ENCODE data around the gene LFNG. TPM values are rescaled to one million over a fixed set of nuclear protein-coding genes. Genes with fewer than 3 reads are reported as not detected.

Gene LFNG
- total RNA-seq, 1 donor = 10.8 TPM

GRCh38 chr7:2517026-2517425 is 2.5 kb upstream of the LFNG start:
- no peak for TF ChIP-seq CTCF (IDR thresholded peaks at IDR 0.05; ENCODE audit: insufficient read depth, low read depth, low read length)
- H3K4me3 ChIP-seq (ENCODE audit: low read depth, low read length) = no peak overlapping the region
- peak; percentile 64 for DNase-seq (ENCODE audit: low read depth)

GRCh38 chr7:2517678-2518507 is 1.7 kb upstream of the LFNG start:
- no peak for TF ChIP-seq CTCF (IDR thresholded peaks at IDR 0.05; ENCODE audit: insufficient read depth, low read depth, low read length)
- H3K4me3 ChIP-seq (ENCODE audit: low read depth, low read length) = no peak overlapping the region
- DNase-seq (ENCODE audit: low read depth) = no peak

DNA sequence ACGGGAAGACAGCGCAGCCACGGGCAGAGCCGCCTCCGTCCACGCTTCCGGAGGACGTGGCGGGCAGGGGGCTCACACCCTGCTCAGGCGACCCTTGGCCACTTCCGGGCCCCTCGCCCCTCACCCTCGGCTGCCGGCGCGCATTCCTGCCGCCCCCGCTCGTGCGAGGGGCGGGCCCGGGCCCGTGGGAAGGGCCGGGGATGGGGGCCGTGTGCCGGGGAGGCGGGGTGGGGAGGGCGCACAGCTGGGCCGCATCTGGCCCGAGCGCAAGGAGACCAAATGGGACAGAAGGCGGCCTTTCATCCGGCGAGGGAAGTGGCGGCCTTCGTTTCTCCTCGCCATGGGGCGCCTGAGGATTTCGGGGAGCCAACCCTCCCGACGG is 846 bp upstream of the LFNG start:
- no peak for DNase-seq (ENCODE audit: low read depth)
- TF ChIP-seq CTCF (IDR thresholded peaks at IDR 0.05; ENCODE audit: insufficient read depth, low read depth, low read length) = no peak
- H3K4me3 ChIP-seq (ENCODE audit: low read depth, low read length) = peak overlapping the region; percentile 51

- TF ChIP-seq CTCF (IDR thresholded peaks at IDR 0.05; ENCODE audit: insufficient read depth, low read depth, low read length) = no peak
- no peak for DNase-seq (ENCODE audit: low read depth)
- H3K4me3 ChIP-seq (ENCODE audit: low read depth, low read length) = peak overlapping the region; percentile 32
These were observed 672 bp downstream of the LFNG start for GRCh38 chr7:2520131-2520760.

- peak overlapping the region; percentile 32 for H3K4me3 ChIP-seq (ENCODE audit: low read depth, low read length)
- no peak for TF ChIP-seq CTCF (IDR thresholded peaks at IDR 0.05; ENCODE audit: insufficient read depth, low read depth, low read length)
- DNase-seq (ENCODE audit: low read depth) = no peak
These were observed 1.3 kb downstream of the LFNG start for GRCh38 chr7:2520761-2521290.

DNA sequence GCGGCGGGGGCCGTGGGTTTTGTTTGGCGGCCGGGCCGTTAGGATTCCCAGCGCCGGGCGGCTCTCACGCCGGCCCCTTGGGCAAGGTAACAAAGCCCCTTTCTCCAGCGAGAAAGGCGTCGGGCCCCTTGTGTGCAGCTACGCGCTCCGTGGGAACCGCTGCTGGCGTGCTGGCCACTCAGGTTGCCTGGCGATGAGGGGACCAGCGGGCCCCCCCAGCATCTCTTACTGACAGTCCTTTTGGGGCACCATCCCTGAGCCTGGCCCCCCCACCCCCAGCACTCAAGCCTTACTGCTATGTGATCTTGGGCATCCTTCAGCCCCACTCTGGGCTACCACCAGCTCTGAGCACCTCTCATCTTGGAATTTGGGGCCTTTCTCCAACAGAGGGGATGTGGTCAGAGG is 1.8 kb downstream of the LFNG start:
- no peak for TF ChIP-seq CTCF (IDR thresholded peaks at IDR 0.05; ENCODE audit: insufficient read depth, low read depth, low read length)
- H3K4me3 ChIP-seq (ENCODE audit: low read depth, low read length) = no peak overlapping the region
- DNase-seq (ENCODE audit: low read depth) = no peak
